Chondrocyte (in vitro differentiated cells): ENCODE results near the gene THADA. TPM values are rescaled to one million over a fixed set of nuclear protein-coding genes. Genes with fewer than 3 reads are reported as not detected.

Experiments
- DNase-seq: peaks from one replicate; pipeline ENCODE4 v3.0.0; 2021; ENCODE audit warnings: mixed read lengths, low spot score
- H3K27ac Mint-ChIP-seq: one replicate; pipeline ENCODE4 v1.8.0; 2021; ENCODE audit warnings: mild to moderate bottlenecking, moderate library complexity, mixed read lengths; ENCODE audit not compliant: unreplicated experiment
- H3K27me3 Mint-ChIP-seq: 2 replicates; pipeline ENCODE4 v1.8.0; 2021; ENCODE audit warnings: low read depth, mixed read lengths
- H3K36me3 Mint-ChIP-seq: 2 replicates; pipeline ENCODE4 v1.8.0; 2021; ENCODE audit warnings: low read depth, mixed read lengths
- H3K4me1 Mint-ChIP-seq: 2 replicates; pipeline ENCODE4 v1.8.0; 2021; ENCODE audit warnings: low read depth, mild to moderate bottlenecking, mixed read lengths
- H3K4me3 Mint-ChIP-seq: one replicate; pipeline ENCODE4 v1.8.0; 2021; ENCODE audit warnings: mild to moderate bottlenecking, moderate library complexity, mixed read lengths; ENCODE audit not compliant: unreplicated experiment
- H3K9me3 Mint-ChIP-seq: 2 replicates; pipeline ENCODE4 v1.8.0; 2021; ENCODE audit warnings: low read depth, mixed read lengths
- total RNA-seq: library from RNA; stranded (reverse); gene quantifications from 3 replicates; pipeline ENCODE4 v1.2.1, GENCODE V29; 2021
- TF ChIP-seq, protein P1 (sequence below): fragments of 200-600 bp; sonication (generic); IDR thresholded peaks from 2 replicates; pipeline ENCODE4 v1.5.0; 2021; ENCODE audit warnings: antibody characterized with exemption, mild to moderate bottlenecking, moderate library complexity

The THADA gene
- total RNA-seq, 1 donor from 2014 or later = 28.4 TPM

- Mint-ChIP-seq H3K27ac (no peak overlapping the region), H3K4me1 (peaks cover 60% of the 10 kb centered on the region), H3K9me3 (peaks cover 5% of the 10 kb centered on the region), H3K4me3 (no peak overlapping the region), H3K36me3 (peaks cover 2% of the 10 kb centered on the region), H3K27me3 (no peaks in the 10 kb centered on the region)
- no peak for DNase-seq
- TF ChIP-seq, protein P1, sequence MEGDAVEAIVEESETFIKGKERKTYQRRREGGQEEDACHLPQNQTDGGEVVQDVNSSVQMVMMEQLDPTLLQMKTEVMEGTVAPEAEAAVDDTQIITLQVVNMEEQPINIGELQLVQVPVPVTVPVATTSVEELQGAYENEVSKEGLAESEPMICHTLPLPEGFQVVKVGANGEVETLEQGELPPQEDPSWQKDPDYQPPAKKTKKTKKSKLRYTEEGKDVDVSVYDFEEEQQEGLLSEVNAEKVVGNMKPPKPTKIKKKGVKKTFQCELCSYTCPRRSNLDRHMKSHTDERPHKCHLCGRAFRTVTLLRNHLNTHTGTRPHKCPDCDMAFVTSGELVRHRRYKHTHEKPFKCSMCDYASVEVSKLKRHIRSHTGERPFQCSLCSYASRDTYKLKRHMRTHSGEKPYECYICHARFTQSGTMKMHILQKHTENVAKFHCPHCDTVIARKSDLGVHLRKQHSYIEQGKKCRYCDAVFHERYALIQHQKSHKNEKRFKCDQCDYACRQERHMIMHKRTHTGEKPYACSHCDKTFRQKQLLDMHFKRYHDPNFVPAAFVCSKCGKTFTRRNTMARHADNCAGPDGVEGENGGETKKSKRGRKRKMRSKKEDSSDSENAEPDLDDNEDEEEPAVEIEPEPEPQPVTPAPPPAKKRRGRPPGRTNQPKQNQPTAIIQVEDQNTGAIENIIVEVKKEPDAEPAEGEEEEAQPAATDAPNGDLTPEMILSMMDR = no peak
These were observed 285.9 kb downstream of the THADA start for GRCh38 chr2:43309935-43310334.

DNA sequence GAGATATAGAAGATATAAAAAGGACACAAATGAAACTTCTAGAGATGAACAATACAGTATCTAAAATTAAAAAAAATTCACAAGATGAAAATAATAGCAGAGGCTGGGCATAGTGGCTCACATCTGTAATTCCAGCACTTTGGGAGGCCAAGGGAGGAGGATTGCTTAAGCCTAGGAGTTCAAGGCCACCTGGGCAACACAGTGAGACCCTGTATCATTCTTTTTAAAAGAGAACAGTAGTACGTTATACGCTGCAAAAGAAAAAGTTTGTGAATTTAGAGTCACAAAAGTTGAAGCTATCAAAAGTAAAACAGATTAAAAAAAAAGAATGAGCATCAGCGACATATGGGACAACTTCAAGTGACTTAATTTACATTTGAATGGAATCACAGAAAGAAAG, 287.9 kb downstream of the THADA start:
- Mint-ChIP-seq H3K27ac (no peak overlapping the region), H3K36me3 (peaks cover 2% of the 10 kb centered on the region), H3K4me1 (peaks cover 48% of the 10 kb centered on the region), H3K4me3 (no peak overlapping the region), H3K9me3 (peaks cover 5% of the 10 kb centered on the region), H3K27me3 (no peaks in the 10 kb centered on the region)
- TF ChIP-seq, protein P1 = no peak
- no peak for DNase-seq

- H3K27me3 Mint-ChIP-seq = no peaks in the 10 kb centered on the region
These were observed 288.8 kb downstream of the THADA start for GRCh38 chr2:43307046-43307445.

DNA sequence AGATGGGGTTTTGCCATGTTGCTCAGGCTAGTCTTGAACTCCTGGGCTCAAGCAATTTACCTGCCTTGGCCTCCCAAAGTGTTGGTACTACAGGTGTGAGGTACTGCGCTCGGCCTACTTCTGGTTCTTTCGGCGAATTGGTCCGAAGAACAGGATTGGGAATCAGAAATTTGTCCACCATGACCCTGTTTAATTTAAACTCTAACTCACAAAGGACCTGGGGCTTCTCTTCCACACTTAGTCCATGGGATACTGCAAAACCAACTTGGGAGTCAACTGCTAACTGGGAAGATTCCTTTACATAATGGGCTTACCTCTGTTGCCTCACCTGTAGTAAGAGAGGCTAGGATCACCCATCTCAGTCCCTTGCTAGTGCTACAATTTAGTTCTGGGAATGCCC, 289.6 kb downstream of the THADA start:
- TF ChIP-seq, protein P1 = no peak
- H3K9me3 Mint-ChIP-seq = peaks cover under 1% of the 10 kb centered on the region
- H3K4me3 Mint-ChIP-seq = no peak overlapping the region
- H3K4me1 Mint-ChIP-seq = peaks cover 46% of the 10 kb centered on the region
- no peak for DNase-seq
- H3K36me3 Mint-ChIP-seq = peaks cover 2% of the 10 kb centered on the region
- no peak overlapping the region for H3K27ac Mint-ChIP-seq
- H3K27me3 Mint-ChIP-seq = no peaks in the 10 kb centered on the region

More at GRCh38 chr2:43307046-43307445, 288.8 kb downstream of the THADA start:
- TF ChIP-seq, protein P1 = no peak
- Mint-ChIP-seq H3K36me3 (peaks cover 2% of the 10 kb centered on the region), H3K4me1 (peaks cover 46% of the 10 kb centered on the region), H3K4me3 (no peak overlapping the region), H3K27ac (no peak overlapping the region), H3K9me3 (peaks cover 5% of the 10 kb centered on the region)
- no peak for DNase-seq

DNA sequence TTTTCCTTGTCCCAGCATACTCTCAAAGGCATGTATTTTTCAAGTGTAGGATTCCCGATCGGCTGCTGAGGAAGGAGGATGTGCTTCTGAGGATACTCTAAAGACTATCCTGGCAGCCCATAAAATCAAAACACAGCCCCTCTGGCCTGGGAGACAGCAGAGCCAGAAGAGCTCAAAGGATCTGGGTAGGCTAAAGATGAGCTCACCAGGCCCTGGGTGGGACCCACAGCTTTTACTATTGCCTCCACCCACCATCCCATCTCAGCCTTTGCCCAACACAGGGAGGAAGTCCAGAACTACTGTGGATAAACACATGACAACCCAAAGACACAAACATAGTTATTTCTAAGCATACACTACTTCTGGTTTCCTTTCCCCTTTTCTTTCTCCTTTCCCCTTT, 290.3 kb downstream of the THADA start:
- H3K27me3 Mint-ChIP-seq = no peaks in the 10 kb centered on the region
- peaks cover 2% of the 10 kb centered on the region for H3K36me3 Mint-ChIP-seq
- H3K9me3 Mint-ChIP-seq = no peaks in the 10 kb centered on the region
- peaks cover 46% of the 10 kb centered on the region for H3K4me1 Mint-ChIP-seq
- no peak for DNase-seq
- peak overlapping the region; percentile 38 for H3K27ac Mint-ChIP-seq
- H3K4me3 Mint-ChIP-seq = no peak overlapping the region
- TF ChIP-seq, protein P1 = no peak
